ENCODE results near the gene LMAN2L. TPM values are rescaled to one million over a fixed set of nuclear protein-coding genes. Genes with fewer than 3 reads are reported as not detected.

LMAN2L gene
- total and polyA plus RNA-seq, 2 donors (not counting 1 experiment from before 2014, with no cell fraction given): 5.7 to 10.7 TPM

DNA sequence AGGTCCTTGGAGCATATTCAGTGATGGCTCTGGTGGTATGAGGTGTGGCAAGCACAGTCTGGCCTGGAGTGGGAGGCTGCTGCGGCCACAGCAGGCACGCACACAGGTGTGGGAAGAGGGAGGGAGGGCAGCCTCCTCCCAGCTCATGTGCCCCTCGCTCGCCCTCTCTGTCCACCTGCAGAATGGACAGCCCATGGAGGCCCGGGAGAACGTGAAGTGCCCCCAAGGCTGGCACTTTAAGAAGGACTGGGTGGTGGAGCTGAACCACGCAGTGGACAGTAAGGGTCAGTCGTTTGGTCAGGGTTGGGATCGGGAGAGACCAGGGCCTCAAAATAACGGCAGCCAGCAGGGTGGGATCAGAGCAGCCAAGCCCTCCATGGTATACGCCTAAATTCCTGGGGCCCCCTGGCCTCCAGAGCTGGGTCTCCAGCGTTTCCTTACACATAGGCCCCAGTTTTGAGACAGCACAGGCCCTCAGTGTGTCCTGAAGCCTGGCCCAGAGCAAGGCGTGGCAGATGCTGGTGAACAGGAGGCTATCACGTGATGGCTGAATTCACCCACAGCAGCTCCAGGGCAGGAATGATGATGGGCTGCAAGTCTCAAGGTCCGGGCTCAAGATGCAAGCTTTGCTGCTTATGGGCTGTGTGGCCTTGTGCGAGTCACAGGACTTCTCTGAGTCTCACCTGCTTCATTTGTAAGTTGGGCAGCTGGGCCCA lies 49.4 kb downstream of the LMAN2L start:
- CTCF ChIA-PET: no interaction called here
- Histone ChIP-seq H3K79me2 (ENCODE audit: control insufficient read depth, insufficient read depth, low read length) (no peaks in the 10 kb centered on the region), H3K9me3 (ENCODE audit: control extremely low read depth in 1 of 3, control insufficient read depth in 2 of 3, insufficient read depth in 1 of 3, low read length in 2 of 3) (no peaks in the 10 kb centered on the region), H2AFZ (ENCODE audit: insufficient read depth, low read depth, low read length, poor library complexity, severe bottlenecking) (no peak overlapping the region), H4K20me1 (ENCODE audit: control insufficient read depth, insufficient read depth, low read length, poor library complexity, severe bottlenecking) (no peaks in the 10 kb centered on the region), H3K9ac (ENCODE audit: low read length) (no peak overlapping the region), H3K27me3 (replicated peaks in 1 of 4; ENCODE audit: control extremely low read depth in 1 of 4, control insufficient read depth in 3 of 4, insufficient read depth in 4 of 4, low read length in 3 of 4) (no peaks in the 10 kb centered on the region), H3K4me3 (ENCODE audit: control extremely low read depth in 1 of 5, extremely low read depth in 1 of 5, insufficient read depth in 1 of 5, low read depth in 2 of 5, low read length in 4 of 5) (no peak overlapping the region), H3K4me2 (replicated peaks; ENCODE audit: low read depth, low read length, poor library complexity, severe bottlenecking) (no peak overlapping the region), H3K27ac (ENCODE audit: low read length in 2 of 2) (no peak overlapping the region), H3K4me1 (ENCODE audit: control insufficient read depth in 2 of 2, insufficient read depth in 2 of 2, low read length in 2 of 2) (no peaks in the 10 kb centered on the region), H3K36me3 (replicated peaks in 1 of 2; ENCODE audit: control extremely low read depth in 1 of 2, control insufficient read depth in 1 of 2, extremely low read depth in 1 of 2, insufficient read depth in 2 of 2, low read length in 1 of 2) (no peaks in the 10 kb centered on the region)
- TF ChIP-seq, protein P1, sequence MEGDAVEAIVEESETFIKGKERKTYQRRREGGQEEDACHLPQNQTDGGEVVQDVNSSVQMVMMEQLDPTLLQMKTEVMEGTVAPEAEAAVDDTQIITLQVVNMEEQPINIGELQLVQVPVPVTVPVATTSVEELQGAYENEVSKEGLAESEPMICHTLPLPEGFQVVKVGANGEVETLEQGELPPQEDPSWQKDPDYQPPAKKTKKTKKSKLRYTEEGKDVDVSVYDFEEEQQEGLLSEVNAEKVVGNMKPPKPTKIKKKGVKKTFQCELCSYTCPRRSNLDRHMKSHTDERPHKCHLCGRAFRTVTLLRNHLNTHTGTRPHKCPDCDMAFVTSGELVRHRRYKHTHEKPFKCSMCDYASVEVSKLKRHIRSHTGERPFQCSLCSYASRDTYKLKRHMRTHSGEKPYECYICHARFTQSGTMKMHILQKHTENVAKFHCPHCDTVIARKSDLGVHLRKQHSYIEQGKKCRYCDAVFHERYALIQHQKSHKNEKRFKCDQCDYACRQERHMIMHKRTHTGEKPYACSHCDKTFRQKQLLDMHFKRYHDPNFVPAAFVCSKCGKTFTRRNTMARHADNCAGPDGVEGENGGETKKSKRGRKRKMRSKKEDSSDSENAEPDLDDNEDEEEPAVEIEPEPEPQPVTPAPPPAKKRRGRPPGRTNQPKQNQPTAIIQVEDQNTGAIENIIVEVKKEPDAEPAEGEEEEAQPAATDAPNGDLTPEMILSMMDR (IDR thresholded peaks at IDR 0.05): no peak
- no peak for TF ChIP-seq EZH2 (IDR thresholded peaks at IDR 0.05; ENCODE audit: borderline replicate concordance, insufficient read depth, low read depth, low read length, poor library complexity, severe bottlenecking)
- H3K4me1 Mint-ChIP-seq: no peaks in the 10 kb centered on the region
- POLR2A ChIA-PET: no interaction called here
- no peak overlapping the region for H3K27ac Mint-ChIP-seq
- H3K9me3 Mint-ChIP-seq (ENCODE audit: insufficient read depth): no peaks in the 10 kb centered on the region
- H3K27me3 Mint-ChIP-seq: peaks cover 6% of the 10 kb centered on the region
- intact Hi-C loops (cut with micrococcal nuclease): no loop called here
- 95% methylated on average over 16 of the region's 16 CpGs for WGBS (ENCODE audit: insufficient coverage)
- ATAC-seq (ENCODE audit: low read depth): no peak
- no peak for DNase-seq
- H3K4me3 Mint-ChIP-seq: no peak overlapping the region

DNA sequence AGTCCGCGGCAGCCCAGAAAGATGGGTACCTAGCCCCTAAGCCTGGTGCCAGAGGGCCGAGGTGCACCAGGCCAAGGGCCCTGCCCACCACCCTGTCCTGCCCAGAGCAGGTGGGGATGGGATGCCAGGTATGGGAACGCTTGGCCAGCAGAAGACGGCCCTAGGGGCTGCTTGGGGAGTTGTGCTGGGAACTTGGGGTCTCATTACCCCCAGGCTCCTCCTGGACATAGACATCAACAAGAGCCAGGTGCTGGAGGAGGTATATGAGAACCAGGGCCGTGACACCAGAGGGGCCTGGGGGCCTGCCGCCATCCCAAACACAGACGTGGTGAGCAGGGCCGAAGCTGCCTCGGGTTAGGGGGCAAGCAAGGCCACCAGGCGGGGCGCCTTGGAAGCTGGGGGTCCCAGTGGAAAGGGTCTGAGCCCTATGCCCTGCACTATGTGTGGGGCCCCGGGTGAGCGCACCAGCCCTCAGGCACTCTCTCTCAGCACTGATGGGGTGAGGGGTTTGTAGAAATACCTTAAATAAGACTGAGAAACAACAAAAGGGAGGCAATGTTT lies 50.4 kb downstream of the LMAN2L start:
- Mint-ChIP-seq H3K4me1 (no peaks in the 10 kb centered on the region), H3K4me3 (no peak overlapping the region), H3K27ac (no peak overlapping the region), H3K27me3 (peaks cover 9% of the 10 kb centered on the region), H3K9me3 (ENCODE audit: insufficient read depth) (no peaks in the 10 kb centered on the region)
- intact Hi-C loops (cut with micrococcal nuclease): no loop called here
- no peaks in the 10 kb centered on the region for H3K4me1 ChIP-seq (ENCODE audit: control insufficient read depth in 2 of 2, insufficient read depth in 2 of 2, low read length in 2 of 2)
- ATAC-seq (ENCODE audit: low read depth): no peak
- no peaks in the 10 kb centered on the region for H3K27me3 ChIP-seq (replicated peaks in 1 of 4; ENCODE audit: control extremely low read depth in 1 of 4, control insufficient read depth in 3 of 4, insufficient read depth in 4 of 4, low read length in 3 of 4)
- ChIA-PET CTCF (interaction anchor here (1.4 kb wide), 1 partner anchor 8 kb away, joined by 3 read pairs; no protein-coding TSS in a partner anchor), POLR2A (no interaction called here)
- H3K4me3 ChIP-seq (ENCODE audit: control extremely low read depth in 1 of 5, extremely low read depth in 1 of 5, insufficient read depth in 1 of 5, low read depth in 2 of 5, low read length in 4 of 5): no peak overlapping the region
- no peak overlapping the region for H3K4me2 ChIP-seq (replicated peaks; ENCODE audit: low read depth, low read length, poor library complexity, severe bottlenecking)
- H3K79me2 ChIP-seq (ENCODE audit: control insufficient read depth, insufficient read depth, low read length): no peaks in the 10 kb centered on the region
- no peaks in the 10 kb centered on the region for H4K20me1 ChIP-seq (ENCODE audit: control insufficient read depth, insufficient read depth, low read length, poor library complexity, severe bottlenecking)
- H3K9ac ChIP-seq (ENCODE audit: low read length): no peak overlapping the region
- H2AFZ ChIP-seq (ENCODE audit: insufficient read depth, low read depth, low read length, poor library complexity, severe bottlenecking): no peak overlapping the region
- 96% methylated on average over 10 of the region's 14 CpGs for WGBS (ENCODE audit: insufficient coverage)
- H3K27ac ChIP-seq (ENCODE audit: low read length in 2 of 2): no peak overlapping the region
- no peak for DNase-seq
- no peaks in the 10 kb centered on the region for H3K36me3 ChIP-seq (replicated peaks in 1 of 2; ENCODE audit: control extremely low read depth in 1 of 2, control insufficient read depth in 1 of 2, extremely low read depth in 1 of 2, insufficient read depth in 2 of 2, low read length in 1 of 2)
- no peaks in the 10 kb centered on the region for H3K9me3 ChIP-seq (ENCODE audit: control extremely low read depth in 1 of 3, control insufficient read depth in 2 of 3, insufficient read depth in 1 of 3, low read length in 2 of 3)
- TF ChIP-seq, protein P1 (IDR thresholded peaks at IDR 0.05): no peak
- TF ChIP-seq EZH2 (IDR thresholded peaks at IDR 0.05; ENCODE audit: borderline replicate concordance, insufficient read depth, low read depth, low read length, poor library complexity, severe bottlenecking): no peak

Measured in B cell (primary cell).